GM18873 (cell line): ENCODE measurements around the gene PRKAG2.
"Not testable (repeated sequence)": the region's sequence is repeated elsewhere in the genome, so short reads cannot be mapped to it uniquely, and the experiment has no call there.

Source experiments
- ATAC-seq: cut with Tn5 transposase; IDR thresholded peaks from one replicate; pipeline ENCODE4 v1.9.1; 2021; ENCODE audit warnings: mild to moderate bottlenecking, moderate library complexity, moderate number of reproducible peaks; ENCODE audit not compliant: unreplicated experiment, low FRiP score

The PRKAG2 gene

DNA sequence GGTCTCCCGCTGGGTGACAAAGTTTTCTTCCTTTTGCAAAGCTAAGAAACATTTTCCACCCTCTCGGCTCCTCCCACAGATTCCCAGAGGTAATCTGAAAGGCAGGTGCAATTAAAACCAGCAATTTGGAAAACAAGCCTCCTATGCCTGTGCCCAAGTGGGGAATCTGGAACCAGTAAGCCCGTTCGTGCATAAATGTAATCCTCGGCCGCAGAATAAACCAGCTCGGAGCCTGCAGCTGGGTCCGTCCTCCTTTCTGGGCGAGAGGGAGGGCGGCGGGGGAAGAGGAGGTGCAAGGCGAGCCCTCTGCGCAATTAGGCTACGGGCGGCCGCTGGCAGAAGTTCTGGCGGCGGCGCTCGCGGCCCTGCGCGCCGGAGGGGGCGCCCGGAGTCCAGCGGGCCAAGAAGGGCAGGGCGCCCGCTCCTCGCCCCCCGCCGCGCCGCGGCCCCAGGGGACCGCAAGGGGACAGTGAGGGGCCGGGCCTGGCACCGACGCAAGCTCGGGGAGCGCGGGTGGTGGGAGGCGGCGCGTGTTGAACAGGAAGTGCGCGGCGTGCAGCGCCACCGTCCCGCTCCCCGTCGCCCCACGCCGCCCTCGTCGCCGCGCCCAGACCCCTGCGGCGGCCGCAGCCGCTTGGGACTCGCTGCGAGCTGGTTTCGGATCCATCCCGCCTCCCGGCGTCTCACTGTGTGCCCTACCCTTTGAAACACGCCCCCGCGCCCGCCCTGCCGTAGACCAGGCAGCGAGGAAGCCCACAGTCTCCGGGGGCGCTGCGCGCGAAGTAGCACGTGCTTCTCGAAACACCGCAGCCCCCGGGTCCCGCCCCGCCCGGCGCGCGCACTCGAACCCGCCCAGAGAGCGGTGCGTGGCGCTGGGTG lies at the start of gene PRKAG2:
PRKAG2 (minus strand) TSS at position 217 of the 879 bp plus-strand sequence. CDS start 495 bp downstream, outside the sequence.
- no peak for ATAC-seq

DNA sequence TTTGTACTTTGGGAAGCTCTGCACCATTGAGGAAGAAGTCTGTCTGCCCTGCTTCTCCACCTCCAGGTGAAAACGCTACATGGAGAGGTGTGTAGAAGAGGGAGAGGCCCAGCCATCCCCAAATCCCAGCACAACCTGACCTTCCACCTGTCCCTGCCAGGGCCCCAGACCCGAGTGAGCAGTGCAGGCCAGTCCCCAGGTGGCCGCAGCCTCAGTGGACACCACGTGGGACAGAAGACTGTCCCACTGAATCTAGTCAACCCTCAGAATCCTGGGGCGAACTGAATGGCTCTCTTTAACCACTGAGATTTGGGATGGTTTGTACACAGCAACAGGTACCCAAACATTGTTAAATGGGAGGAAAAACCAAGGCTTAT lies 49.4 kb upstream of the PRKAG2 start:
- no peak for ATAC-seq

DNA sequence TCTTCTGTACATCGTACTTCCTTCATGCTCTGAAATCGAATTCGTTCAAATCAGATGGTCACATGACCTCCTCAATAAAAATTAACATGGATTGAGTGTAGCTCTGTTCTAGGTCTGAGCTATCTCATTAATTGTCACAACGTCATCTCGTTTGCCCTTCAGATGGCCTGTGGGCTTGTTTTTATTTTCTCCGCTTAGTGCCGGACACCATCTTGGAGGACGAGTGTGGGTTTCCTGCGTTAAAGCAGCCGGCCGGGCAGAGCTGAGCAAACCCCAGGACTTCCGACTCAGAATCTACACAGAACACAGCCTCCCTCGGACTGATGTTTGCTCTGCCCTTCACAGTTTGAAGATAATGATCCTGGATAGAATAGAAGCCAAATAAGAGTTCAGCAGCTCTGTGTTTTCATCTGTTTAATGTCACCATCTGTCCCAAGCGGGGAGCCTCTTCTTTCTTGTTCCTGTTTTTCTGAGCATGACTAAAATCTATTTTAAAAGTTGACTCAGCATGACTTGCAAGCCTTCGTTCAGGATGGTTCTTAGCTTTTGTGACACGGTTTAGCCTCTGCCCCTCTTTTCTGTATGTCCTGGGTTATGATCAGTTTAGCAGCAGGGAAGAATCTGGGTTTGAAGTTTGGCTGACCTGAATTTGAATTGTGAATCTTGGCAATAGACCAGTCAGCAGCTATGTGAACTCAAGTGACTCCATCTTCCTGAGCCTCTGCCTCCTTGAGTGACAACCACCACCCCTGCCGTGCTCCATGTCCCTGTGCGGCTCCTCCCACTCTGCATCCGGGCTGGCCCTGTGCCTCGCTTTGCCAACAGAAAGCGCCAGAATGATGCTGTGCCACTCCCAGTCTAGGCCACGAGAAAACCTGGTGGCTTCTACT lies 48.8 kb upstream of the PRKAG2 start:
- ATAC-seq, result no peak

DNA sequence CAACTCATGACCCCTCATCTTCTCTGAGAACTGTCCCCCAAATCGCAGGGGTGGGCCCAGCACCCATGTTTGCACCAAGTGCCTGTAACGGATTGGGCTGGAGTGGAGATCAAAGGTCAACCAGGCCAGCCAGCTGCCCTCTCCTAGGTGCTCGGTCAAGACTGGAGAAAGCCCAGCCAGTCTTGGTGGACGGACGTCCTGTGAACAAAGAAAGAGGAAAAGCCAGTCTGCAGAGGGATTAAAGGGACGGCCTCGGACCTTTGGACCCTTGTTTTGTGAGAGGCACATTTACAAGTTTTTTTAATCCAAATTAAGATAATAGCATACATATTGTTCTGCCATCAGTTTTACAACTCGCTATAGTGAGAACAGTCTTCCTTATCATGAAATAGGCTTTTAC lies 47.6 kb upstream of the PRKAG2 start:
- ATAC-seq, result no peak

DNA sequence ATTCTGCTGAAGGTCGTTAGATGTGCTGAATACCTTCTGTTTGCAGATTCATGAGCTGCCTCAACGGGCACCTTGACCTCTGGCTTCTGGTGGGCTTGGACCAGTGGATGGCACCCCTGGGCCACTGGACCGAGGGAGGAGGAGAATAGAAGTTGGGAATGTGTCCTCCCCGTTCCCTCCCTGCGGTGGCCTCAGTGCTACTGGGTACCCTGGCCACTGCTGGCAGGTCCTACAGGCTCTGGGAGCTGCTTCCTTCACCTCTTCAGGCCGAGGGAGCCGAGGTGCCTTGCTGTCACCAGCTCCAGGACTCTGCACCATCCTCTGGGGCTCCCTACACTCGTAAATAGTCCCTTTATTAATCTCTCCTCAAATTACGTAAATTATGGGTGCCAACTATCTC lies 47.1 kb upstream of the PRKAG2 start:
- ATAC-seq, result no peak

DNA sequence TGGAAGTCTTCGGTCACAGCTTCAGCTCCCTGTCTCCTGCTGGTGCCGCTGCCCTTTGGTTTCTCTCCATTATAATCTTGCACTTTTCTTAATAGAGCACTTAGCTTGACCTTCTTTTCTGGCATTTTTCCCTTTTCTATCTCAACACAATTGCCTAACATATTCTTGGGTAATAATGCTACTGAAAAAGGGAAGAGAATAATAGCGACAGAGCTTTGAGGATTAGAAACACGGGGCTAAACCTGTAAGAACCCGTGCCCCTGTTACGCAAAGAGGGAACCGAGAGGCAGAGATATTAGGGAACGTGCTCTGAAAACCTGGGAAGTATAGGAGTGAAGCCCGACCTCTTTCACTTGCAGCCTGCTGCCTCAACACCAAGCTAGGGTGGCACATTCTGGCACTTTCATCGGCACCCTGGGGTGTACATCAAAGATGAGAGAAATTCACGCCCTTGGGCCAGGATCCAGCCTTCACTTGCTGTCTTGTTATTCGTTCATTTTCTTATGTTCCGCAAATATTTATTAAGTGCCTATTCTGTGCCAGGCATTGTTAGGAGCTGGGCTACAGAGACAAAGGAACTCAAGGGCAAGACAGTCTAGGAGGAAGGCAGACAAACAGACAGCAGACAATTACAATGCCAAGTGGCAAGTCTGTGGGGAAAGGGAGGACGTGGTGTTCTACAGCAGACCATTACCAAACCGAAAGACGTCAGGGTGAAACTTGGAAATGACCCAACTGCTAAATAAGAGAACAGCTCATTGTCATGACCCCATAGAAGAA lies 46.4 kb upstream of the PRKAG2 start:
- ATAC-seq, result no peak

DNA sequence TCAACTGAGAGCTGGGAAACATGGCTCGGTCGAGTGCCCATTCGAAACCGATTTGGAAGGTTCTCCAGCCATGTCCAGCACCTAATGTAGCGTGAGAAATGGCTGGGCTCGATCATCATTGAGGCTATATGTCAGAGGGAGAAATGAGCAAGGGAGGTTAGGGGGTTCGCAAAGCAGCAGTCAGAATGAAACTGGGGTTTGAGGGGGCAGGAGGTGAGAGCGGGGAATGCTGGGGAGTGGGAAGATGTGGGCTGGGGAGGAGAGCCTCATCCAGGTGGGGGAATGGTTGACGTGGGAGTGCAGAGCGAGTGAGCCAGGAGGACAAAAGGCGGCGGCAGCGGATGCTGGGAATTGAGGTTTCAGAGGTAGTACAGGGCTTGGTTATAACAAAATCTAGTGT lies 44.5 kb upstream of the PRKAG2 start:
- ATAC-seq, result no peak

DNA sequence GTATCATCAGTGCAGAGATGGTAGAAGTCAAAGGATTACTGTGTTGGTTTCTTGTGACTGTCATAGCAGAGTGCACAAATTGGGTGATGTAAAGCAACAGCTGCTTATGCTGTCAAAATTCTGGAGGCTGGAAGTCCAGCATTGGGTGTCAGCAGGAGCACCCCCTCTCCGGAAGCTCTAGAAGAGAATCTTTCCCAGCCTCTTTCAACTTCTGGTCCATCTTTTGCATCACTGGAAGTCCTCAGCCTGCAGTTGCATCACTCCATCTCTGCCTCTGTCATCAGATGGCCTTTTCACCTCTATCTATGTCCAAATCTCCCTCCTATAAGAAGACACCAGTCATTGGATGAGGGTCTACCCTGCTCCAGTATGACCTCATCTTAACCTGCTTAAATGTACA lies 43.6 kb upstream of the PRKAG2 start:
- ATAC-seq, result no peak

DNA sequence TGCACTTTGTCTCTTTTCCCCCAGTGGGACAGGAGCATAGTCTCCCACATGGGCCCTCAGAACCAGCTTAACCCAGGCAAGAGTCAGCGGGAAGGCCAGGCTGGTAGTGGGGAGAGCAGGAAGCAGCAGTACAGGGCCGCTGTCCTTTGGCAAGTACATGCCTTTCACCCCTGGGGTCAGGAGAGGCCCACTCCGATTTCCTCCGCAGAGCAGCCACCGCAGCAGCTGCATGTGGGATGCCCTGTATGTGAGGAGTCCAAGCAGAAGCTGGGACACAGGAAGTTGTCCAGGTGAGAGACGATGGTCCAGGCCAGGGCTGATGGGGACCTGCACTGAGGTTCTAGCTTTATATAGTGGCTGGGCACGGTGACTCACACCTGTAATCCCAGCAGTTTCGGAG lies 42.7 kb upstream of the PRKAG2 start:
- ATAC-seq, result no peak

DNA sequence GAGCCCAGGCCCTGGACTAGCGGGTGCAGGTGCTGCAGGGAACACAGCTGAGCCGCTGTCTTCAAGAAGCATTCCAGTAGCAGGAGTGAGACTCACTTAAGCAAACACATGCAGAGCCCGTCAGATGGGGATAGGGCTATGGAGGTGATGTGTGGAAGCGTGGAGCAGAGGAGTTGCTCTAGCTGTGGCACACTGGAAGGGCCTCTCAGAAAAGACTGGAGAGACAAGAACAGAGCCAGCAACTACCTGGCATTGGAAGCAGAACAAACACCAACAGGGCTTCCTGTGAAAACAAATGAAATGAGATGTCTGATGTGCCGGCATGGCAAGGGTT lies 41.6 kb upstream of the PRKAG2 start:
- no peak for ATAC-seq

DNA sequence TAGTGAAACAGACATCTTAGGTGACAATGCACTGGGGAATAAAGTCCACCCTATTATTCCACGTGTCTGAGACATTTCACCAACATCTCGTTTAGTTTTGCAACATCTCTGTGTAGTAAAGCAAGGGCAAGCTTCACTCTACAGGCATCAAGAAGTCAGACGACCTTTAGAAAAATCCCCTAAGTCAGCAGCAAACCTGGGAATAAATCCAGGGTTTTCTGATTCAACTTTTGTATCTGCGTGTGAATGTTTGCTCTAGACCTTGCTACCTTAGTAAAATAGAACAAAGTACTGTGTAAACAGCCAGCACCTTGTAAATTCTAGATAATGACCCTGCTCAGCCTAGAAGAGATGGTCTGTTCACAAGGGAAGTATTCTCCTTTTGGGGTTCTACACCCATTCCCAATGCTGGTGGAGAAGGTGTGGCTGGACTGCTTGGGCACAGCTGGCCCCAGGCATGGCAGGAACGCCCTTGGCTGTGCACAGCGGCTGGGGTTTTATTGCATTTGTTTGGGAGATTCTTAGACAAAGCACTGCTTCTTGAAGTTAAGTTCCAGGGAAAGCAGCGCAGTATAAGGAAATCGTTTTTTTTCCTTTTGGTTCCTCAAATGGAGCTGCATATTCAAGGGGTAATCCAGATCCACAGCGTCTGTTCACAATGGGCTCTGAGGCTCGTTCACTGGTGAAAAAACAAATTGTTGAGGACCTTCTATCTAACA lies 41.0 kb upstream of the PRKAG2 start:
- ATAC-seq, result no peak

DNA sequence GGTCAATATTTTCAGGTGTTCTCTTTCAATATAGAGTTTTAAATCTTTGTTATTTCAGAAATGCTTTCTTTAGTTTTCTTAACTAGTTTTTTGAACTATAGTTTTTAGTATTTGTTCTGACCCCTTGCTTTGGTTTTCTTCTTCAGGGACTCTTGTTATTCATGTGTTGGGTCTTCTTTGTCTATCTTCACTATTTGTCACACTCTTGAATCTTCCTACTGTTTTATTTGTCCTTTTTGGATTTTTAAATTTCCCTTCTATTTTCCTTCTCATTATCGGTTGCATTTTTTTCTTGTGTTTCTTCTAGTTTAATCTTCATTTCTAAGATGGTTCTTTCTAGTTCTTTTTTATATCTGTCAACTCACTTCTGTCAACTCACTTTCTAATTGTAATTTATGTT lies 37.1 kb upstream of the PRKAG2 start:
- ATAC-seq, result no peak

DNA sequence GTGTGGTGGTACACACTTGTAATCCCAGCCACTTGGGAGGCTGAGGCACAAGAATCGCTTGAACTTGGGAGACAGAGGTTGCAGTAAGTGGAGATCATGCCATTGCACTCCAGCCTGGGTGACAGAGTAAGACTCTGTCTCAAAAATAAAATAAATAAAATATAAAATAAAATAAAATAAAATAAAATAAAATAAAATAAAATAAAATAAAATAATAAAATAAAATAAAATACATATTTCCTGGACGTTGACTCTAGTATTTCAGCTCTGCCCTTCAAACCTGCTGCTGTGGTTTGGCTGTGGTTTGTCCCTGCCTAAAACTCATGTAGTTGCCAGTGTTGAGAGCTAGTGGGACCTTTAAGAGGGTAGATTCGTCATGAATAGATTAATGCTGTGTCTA lies 33.7 kb upstream of the PRKAG2 start:
- not testable (repeated sequence) for ATAC-seq

DNA sequence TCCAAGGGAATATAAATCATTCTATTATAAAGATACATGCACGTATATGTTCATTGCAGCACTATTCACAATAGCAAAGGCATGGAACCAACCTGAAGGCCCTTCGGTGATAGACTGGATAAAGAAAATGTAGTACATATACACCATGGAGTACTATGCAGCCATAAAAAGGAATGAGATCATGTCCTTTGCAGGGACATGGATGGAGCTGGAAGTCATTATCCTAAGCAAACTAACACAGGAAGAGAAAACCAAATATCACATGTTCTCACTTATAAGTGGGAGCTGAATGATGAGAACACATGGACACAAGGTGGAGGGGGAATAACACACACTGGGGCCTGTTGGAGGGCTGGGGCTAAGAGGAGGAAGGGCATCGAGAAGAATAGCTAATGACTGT lies 30.2 kb upstream of the PRKAG2 start:
- not testable (repeated sequence) for ATAC-seq

DNA sequence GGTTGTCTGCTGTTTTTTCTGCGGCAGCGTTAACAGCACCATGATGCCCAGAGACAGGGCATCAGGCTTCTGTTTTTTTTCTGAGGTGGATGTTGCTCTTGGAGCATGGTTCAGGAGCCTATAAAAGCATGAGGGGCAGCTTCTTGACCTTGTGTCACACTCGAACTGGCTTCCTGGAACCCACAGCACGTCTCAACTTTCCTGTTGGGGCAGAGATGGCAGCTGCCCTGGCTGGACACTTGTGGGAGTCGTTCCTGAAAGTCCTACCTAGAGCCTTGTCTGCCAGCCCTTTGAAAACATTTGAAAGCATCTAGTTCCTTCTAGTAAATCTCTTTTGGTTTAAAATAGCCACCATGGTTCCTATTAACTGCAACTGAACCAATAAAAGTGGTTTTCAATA lies 28.9 kb upstream of the PRKAG2 start:
- no peak for ATAC-seq

DNA sequence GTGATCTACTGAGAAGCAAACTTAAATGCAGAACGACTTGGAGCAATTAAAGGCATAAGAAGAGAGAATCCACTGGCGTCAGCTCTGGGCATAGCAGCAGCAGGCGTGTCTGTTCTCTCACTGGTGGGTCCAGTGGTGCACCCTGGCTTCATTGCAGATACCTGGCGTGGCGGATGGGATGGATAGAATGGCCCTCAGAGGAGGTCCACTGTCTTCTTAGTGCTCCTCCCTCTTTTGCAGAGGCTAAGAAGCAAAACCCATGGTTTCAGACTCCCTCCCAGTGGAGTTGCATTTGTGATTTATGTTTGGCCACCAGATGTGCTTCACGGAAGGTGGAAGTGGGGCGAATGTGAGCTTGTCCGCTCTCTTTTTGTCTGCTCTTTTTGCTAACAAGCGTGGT lies 28.4 kb upstream of the PRKAG2 start:
- no peak for ATAC-seq

DNA sequence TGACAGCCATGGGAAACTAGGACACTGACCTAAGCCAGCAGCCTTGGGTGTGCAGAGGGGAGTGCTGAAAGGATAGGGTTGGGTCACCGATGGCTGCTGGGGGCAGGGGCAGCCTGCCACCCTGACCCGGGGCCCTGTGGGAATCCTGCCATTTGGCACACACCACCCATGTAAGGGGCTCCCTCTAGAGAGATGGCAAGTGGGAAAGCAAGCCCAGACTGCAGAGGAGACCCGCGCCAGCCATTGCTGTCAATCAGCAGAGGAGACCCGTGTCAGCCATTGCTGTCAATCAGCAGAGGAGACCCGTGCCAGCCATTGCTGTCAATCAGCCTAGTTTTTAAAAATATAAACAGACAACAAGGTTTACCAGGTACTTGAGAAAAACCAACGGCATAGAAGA lies 27.4 kb upstream of the PRKAG2 start:
- no peak for ATAC-seq

DNA sequence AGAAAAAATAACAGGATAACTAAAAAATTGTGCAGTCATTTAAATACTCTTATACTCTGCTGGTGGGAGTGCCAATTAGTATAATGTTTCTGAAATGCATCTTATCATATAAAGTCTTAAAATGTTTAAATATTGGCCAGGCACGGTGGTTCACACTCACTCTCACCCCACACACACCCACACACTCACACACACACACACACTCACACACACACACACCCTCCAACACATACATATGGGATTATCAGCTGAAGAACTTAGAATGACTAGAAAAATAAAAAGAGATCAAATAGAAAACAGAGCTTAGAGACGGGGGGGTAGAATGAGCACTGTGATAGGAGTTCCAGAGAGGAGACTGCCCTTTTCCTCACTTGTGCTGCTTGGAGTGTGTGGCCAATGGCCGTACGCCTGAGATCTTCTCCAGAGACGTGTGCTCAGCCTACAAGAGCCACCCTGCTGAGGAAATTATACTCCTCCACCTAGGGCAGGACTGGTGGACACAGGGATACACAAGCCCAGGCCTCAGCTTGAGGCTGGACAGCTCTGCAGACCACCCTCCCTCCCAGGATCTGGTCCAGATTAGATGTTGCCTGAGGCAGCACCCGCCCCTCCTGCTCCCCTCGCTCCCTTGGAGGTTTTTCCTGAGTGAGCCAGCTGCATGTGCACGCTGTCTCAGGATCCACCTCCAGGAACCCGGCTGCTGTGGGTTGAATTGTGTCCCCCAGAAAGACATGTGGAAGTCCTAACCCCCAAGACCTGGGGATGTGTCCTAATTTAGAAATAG lies 26.5 kb upstream of the PRKAG2 start:
- no peak for ATAC-seq

DNA sequence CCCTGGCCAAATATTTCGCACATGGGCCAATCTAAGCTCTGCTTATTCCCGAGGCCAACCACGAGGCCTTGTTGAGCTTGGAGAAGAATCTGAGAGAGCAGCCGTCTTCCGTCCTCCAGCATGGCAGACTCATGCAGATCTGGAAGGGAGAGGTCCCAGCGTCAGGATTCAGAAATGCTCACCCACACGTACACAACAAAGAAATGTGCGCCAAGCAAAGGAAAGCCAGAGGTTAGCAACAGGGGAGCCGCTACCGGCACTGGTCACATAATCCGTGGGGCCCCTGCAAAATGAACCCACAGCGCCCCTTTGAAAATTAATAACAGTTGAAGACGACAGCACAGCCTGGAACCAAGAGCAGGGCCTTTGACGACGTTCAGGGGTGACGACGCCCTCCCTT lies 25.4 kb upstream of the PRKAG2 start:
- ATAC-seq, result no peak

DNA sequence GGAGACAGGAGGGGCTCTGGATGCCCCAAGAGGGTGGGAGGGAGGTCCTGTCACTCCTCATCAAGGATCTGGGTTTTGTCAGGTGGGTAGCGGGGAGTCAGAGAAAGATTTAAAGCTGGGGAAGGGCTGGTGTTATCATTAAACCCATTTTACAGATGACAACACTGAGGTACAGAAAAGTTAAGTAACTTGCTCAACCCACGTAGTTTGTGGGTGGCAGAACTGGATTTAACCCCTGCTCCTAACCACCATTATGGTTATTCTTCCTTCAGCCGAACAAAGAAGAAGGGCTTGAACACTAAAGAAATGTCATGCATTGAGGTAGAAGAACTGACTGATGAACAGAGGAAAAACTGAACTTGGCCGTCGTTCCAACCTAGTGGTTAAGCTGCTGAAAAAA lies 24.9 kb upstream of the PRKAG2 start:
- ATAC-seq, result no peak
